Panc1 (cell line): Measurements from ENCODE around the gene SMOC2.

ENCODE experiments used
- CTCF ChIP-seq: fragments of 450-650 bp; IDR thresholded peaks from 2 replicates; pipeline ENCODE4 v1.5.1; 2017; ENCODE audit warnings: mild to moderate bottlenecking
- POLR2AphosphoS5 ChIP-seq: IDR thresholded peaks from 2 replicates; pipeline ENCODE4 v1.6.1; 2012; ENCODE audit warnings: mild to moderate bottlenecking, low read depth, low read length, moderate library complexity
- SIN3A ChIP-seq: IDR thresholded peaks from 2 replicates; pipeline ENCODE4 v1.6.1; 2012; ENCODE audit warnings: low read depth, mild to moderate bottlenecking, low read length, moderate library complexity, borderline replicate concordance; ENCODE audit not compliant: insufficient read depth

GRCh38 chr6:168667428-168667805 is 226.4 kb downstream of the SMOC2 start:
- TF ChIP-seq CTCF (no peak), POLR2AphosphoS5 (no peak), SIN3A (no peak)
